ENCODE measurements around the gene CACNB4. TPM values are rescaled to one million over a fixed set of nuclear protein-coding genes. Genes with fewer than 3 reads are reported as not detected.

Gene CACNB4
- polyA plus RNA-seq, 1 donor from 2014 or later, result 29.0 TPM

GRCh38 chr2:151891566-151892194 is 207.2 kb downstream of the CACNB4 start:
- Histone ChIP-seq H3K4me2 (ENCODE audit: low read length) (no peak overlapping the region), H2AFZ (ENCODE audit: low read depth, low read length) (no peak overlapping the region), H3K36me3 (ENCODE audit: insufficient read depth, low read length) (no peaks in the 10 kb centered on the region), H3K9ac (ENCODE audit: low read length) (no peak overlapping the region), H3K27ac (ENCODE audit: low read length) (no peak overlapping the region), H3K9me2 (ENCODE audit: insufficient read depth, low read length) (no peaks in the 10 kb centered on the region), H3K27me3 (ENCODE audit: insufficient read depth, low read depth, low read length) (no peaks in the 10 kb centered on the region), H3F3A (ENCODE audit: insufficient read depth, low read length, poor library complexity, severe bottlenecking) (no peaks in the 10 kb centered on the region), H3K79me2 (replicated peaks; ENCODE audit: insufficient read depth, low read length) (no peaks in the 10 kb centered on the region), H3K9me3 (ENCODE audit: low read length) (no peaks in the 10 kb centered on the region), H4K20me1 (ENCODE audit: insufficient read depth) (no peaks in the 10 kb centered on the region), H3K4me3 (ENCODE audit: low read length) (no peak overlapping the region)
- no peak for TF ChIP-seq POLR2AphosphoS5 (IDR thresholded peaks at IDR 0.05)

GRCh38 chr2:151887164-151887563 is 211.7 kb downstream of the CACNB4 start:
- no peak overlapping the region for H3K9ac ChIP-seq (ENCODE audit: low read length)
- TF ChIP-seq RAD21 (conservative IDR thresholded peaks at IDR 0.05) (no peak), POLR2AphosphoS5 (IDR thresholded peaks at IDR 0.05) (no peak)
- no peak overlapping the region for H3K27ac ChIP-seq (ENCODE audit: low read length)
- no peak overlapping the region for H2AFZ ChIP-seq (ENCODE audit: low read depth, low read length)
- H3K27me3 ChIP-seq (ENCODE audit: insufficient read depth, low read depth, low read length), result no peaks in the 10 kb centered on the region
- no peaks in the 10 kb centered on the region for H4K20me1 ChIP-seq (ENCODE audit: insufficient read depth)
- no peaks in the 10 kb centered on the region for H3K9me2 ChIP-seq (ENCODE audit: insufficient read depth, low read length)
- H3F3A ChIP-seq (ENCODE audit: insufficient read depth, low read length, poor library complexity, severe bottlenecking), result no peaks in the 10 kb centered on the region
- no peaks in the 10 kb centered on the region for H3K9me3 ChIP-seq (ENCODE audit: low read length)
- no peak overlapping the region for H3K4me3 ChIP-seq (ENCODE audit: low read length)
- H3K79me2 ChIP-seq (replicated peaks; ENCODE audit: insufficient read depth, low read length), result no peaks in the 10 kb centered on the region
- no peaks in the 10 kb centered on the region for H3K36me3 ChIP-seq (ENCODE audit: insufficient read depth, low read length)
- no peak overlapping the region for H3K4me2 ChIP-seq (ENCODE audit: low read length)

GRCh38 chr2:151886241-151886640 is 212.6 kb downstream of the CACNB4 start:
- Histone ChIP-seq H3K9me2 (ENCODE audit: insufficient read depth, low read length) (no peaks in the 10 kb centered on the region), H3K79me2 (replicated peaks; ENCODE audit: insufficient read depth, low read length) (no peaks in the 10 kb centered on the region), H4K20me1 (ENCODE audit: insufficient read depth) (no peaks in the 10 kb centered on the region), H3K27me3 (ENCODE audit: insufficient read depth, low read depth, low read length) (no peaks in the 10 kb centered on the region), H3F3A (ENCODE audit: insufficient read depth, low read length, poor library complexity, severe bottlenecking) (no peaks in the 10 kb centered on the region), H3K4me2 (ENCODE audit: low read length) (no peak overlapping the region), H3K9ac (ENCODE audit: low read length) (no peak overlapping the region), H3K27ac (ENCODE audit: low read length) (no peak overlapping the region), H3K9me3 (ENCODE audit: low read length) (no peaks in the 10 kb centered on the region), H3K36me3 (ENCODE audit: insufficient read depth, low read length) (no peaks in the 10 kb centered on the region), H2AFZ (ENCODE audit: low read depth, low read length) (no peak overlapping the region), H3K4me3 (ENCODE audit: low read length) (no peak overlapping the region)
- no peak for TF ChIP-seq POLR2AphosphoS5 (IDR thresholded peaks at IDR 0.05)
- no peak for TF ChIP-seq EZH2 (IDR thresholded peaks at IDR 0.05; ENCODE audit: borderline replicate concordance, insufficient read depth, low read length, poor library complexity, severe bottlenecking)
- TF ChIP-seq CTCF (IDR thresholded peaks at IDR 0.05; ENCODE audit: poor library complexity, severe bottlenecking), result no peak
- no peak for TF ChIP-seq TAF1 (IDR thresholded peaks at IDR 0.05; ENCODE audit: low read depth)
- TF ChIP-seq EP300 (conservative IDR thresholded peaks at IDR 0.05; ENCODE audit: poor library complexity, severe bottlenecking), result no peak
- TF ChIP-seq RAD21 (conservative IDR thresholded peaks at IDR 0.05), result no peak
- TF ChIP-seq MXI1 (conservative IDR thresholded peaks at IDR 0.05; ENCODE audit: poor library complexity, severe bottlenecking), result no peak
- no peak for TF ChIP-seq SMC3 (conservative IDR thresholded peaks at IDR 0.05; ENCODE audit: poor library complexity)
- TF ChIP-seq REST (IDR thresholded peaks at IDR 0.05; ENCODE audit: borderline replicate concordance), result no peak
